Stimulated activated CD8-positive, alpha-beta memory T cell treated with anti-CD3 and anti-CD28 coated beads, Interleukin-12 subunit alpha, Interleukin-12 subunit beta, amount 100 ng/mL, for 4 hours (primary cell): Measurements from ENCODE around the gene CC2D2A.
"Not testable (repeated sequence)": the region's sequence is repeated elsewhere in the genome, so short reads cannot be mapped to it uniquely, and the experiment has no call there.

Experiments used
- DNase-seq: peaks from one replicate; pipeline ENCODE4 v3.0.0-alpha.2; 2020; ENCODE audit warnings: low read depth

The CC2D2A gene

GRCh38 chr4:15558561-15558960 is 88.9 kb downstream of the CC2D2A start:
- DNase-seq: no peak

GRCh38 chr4:15562114-15562513 is 92.4 kb downstream of the CC2D2A start:
- no peak for DNase-seq

DNA sequence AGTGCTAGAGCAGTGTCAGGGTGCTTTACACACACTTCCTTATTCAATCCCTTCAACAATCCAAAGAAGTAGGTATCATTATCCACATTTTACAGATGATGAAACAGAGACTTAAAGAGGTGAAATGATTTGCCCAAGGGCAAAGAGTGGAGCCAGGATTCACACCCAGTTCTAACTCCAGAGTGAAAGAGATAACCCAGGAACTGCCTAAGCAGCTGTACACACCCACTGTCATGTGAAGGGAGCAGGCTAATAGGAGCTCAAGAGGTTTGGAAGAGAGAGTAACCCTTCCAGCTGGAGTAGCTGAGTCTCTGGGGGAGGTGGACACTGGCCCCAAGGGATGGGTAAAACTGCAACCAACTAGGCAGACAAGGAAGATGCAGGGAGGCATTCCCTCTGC is 92.9 kb downstream of the CC2D2A start:
- no peak for DNase-seq

- DNase-seq: no peak
These were observed 94.2 kb downstream of the CC2D2A start for GRCh38 chr4:15563871-15564270.

GRCh38 chr4:15568821-15569220 is 99.1 kb downstream of the CC2D2A start:
- no peak for DNase-seq

DNA sequence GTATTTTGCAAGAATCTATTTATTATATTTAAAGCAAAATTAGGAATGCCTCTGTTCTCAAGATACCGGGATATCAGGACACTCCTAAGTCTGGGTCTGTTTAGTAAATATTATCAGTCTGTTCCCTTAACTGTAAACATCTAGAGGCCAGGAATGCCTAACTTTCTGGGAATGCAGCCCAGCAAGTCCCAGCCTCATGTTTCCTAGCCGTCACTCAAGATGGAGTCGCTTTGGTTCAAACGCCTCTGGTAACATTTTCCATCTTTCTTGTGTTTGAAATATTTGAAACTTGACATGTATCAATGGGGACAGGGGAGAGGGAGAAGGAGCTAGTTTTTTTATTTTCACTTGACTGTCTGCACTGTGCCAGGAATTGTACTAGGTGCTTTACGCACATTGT is 100.1 kb downstream of the CC2D2A start:
- DNase-seq: no peak

DNA sequence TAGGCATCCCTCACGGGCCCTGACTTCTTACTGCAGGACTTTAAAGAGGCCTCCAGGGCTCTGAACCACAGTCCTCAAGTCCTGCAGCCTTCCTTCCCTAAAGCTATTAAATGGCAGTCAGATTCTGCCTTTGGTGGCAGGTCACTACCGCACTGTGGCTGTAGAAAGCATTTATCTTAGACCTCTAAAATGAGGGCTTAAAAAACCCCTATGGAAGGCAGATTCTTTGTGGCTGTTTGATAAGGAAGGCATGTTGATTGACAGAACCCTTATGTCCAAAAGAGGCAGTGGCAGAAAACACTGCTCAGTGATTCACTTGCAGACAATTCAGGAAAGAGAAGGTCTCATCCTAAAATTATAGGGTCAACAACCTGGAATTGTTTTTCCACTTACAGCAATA is 106.3 kb downstream of the CC2D2A start:
- DNase-seq: no peak

- DNase-seq: no peak
These were observed 107.8 kb downstream of the CC2D2A start for GRCh38 chr4:15577508-15577907.

DNA sequence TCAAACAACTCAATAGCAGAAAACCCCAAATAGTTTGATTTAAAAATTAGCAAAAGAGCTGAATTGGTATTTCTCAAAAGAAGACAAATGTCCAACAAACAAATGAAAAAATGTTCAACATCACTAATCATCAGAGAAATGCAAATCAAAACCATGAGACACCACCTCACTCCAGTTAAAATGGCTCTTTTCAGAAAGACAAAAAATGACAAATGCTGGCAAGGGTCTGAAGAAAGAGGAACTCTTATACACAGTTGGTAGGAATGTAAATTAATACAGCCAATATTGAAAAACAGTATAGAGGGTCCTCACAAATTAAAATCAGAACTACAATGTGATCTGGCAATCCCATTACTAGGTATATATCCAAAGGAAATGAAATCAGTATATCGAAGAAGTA is 115.1 kb downstream of the CC2D2A start:
- no peak for DNase-seq

GRCh38 chr4:15585331-15585730 is 115.6 kb downstream of the CC2D2A start:
- DNase-seq: no peak

- no peak for DNase-seq
These were observed 116.4 kb downstream of the CC2D2A start for GRCh38 chr4:15586066-15586465.

- no peak for DNase-seq
These were observed 118.0 kb downstream of the CC2D2A start for GRCh38 chr4:15587649-15588048.

- DNase-seq: no peak
These were observed 123.1 kb downstream of the CC2D2A start for GRCh38 chr4:15592799-15593198.

GRCh38 chr4:15598644-15599043 is 129.0 kb downstream of the CC2D2A start:
- no peak for DNase-seq

- no peak for DNase-seq
These were observed 130.5 kb downstream of the CC2D2A start for GRCh38 chr4:15600176-15600575.

DNA sequence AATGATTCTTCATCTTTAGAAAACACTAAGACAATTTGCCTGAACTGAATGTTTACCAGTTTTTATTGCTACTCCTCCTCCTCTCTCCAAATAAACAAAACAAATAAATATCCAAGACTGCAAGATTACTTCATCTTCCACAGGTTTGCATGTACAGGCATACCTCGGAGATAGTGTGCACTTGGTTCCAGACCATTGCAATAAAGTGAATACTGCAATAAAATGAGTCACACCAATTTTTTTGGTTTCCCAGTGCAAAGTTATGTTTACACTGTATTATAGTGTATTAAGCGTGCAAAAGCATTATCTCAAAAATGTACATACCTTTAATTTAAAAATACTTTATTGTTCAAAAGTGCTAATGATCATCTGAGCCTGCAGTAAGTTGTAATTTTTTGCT is 132.2 kb downstream of the CC2D2A start:
- DNase-seq: no peak

DNA sequence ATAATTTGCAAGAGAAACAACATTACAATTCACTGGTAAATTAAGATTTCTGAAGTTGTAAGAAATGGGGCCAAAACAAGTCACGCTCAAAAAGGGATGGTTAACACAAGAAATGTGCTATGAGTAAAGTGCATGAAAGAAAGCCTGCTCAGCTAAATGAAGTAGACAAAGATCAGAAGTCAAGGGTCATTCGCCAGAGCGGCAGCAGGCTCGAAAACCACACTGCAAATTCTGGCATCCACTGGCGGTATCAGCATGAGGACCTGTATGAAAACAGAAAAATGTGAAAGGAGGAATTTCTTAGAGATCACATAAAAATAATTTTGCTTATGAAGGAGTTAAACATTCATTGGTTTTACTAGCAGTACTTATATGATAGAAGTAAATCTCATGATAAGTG is 135.9 kb downstream of the CC2D2A start:
- DNase-seq: no peak

GRCh38 chr4:15610855-15611254 is 141.2 kb downstream of the CC2D2A start:
- DNase-seq: no peak

GRCh38 chr4:15612136-15612535 is 142.5 kb downstream of the CC2D2A start:
- DNase-seq: no peak

DNA sequence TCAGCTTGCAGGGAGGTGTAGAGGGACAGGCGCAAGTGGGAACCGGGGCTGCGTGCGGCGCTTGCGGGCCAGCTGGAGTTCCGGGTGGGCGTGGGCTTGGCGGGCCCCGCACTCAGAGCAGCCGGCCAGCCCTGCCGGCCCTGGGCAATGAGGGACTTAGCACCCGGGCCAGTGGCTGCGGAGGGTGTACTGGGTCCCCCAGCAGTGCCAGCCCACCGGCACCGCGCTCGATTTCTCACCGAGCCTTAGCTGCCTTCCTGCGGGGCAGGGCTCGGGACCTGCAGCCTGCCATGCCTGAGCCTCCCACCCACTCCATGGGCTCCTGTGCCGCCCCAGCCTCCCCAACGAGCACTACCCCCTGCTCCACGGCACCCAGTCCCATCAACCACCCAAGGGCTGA is 145.2 kb downstream of the CC2D2A start:
- DNase-seq: not testable (repeated sequence)

GRCh38 chr4:15617407-15617806 is 147.7 kb downstream of the CC2D2A start:
- DNase-seq: not testable (repeated sequence)

GRCh38 chr4:15636818-15637217 is 167.1 kb downstream of the CC2D2A start:
- DNase-seq: no peak

DNA sequence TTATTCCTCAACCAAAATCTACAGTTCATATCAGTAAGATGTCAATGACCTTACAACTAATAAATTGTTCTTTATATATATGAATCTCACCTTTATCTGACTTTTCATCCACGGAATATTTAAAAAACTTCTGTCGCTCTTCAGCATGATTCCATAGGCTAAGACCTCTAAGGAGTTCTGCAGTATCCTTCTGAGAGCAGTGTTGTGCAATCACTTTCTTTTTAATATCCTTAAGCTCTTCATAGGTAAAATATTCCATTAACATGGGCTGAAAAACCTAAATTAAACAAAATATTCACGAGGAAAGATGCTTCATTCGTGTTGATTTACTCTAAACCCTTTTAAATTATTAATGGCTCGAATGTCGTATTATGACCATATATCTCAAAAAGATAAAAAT is 168.7 kb downstream of the CC2D2A start:
- DNase-seq: no peak

DNA sequence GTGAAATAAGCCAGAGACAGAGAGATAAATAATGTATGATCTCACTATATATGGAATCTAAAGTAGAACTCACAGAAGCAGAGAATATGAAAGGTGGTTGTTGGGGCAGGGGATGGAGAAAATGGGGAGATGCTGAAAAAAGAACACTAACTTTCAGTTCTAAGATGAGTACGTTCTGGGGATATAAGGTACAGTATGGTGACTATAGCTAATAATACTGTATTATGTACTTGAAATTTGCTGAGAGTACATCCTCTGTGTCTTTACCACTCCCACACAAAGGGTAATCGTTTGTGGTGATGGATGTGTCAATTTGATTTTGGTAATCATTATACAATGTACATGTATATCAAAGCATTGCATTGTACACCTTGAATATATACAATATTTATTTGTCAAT is 178.9 kb downstream of the CC2D2A start:
- no peak for DNase-seq

GRCh38 chr4:15649914-15650545 is 180.3 kb downstream of the CC2D2A start:
- DNase-seq: peak; percentile 8
